GM23338 (cell line): Measurements from ENCODE around the gene RIC1.

ENCODE experiments used
- CREB1 ChIP-seq: fragments of 250-450 bp; sonication (Bioruptor Pico); IDR thresholded peaks from 2 replicates; pipeline ENCODE4 v1.5.0; 2020; ENCODE audit warnings: low read depth, mild to moderate bottlenecking, moderate library complexity
- EZH2 ChIP-seq: fragments of 200-600 bp; sonication (generic); IDR thresholded peaks from one replicate; pipeline ENCODE4 v1.8.0; 2017; ENCODE audit warnings: antibody characterized with exemption, mild to moderate bottlenecking, low read depth; ENCODE audit not compliant: unreplicated experiment
- EZH2phosphoT487 ChIP-seq: fragments of 200-600 bp; sonication (generic); IDR thresholded peaks from one replicate; pipeline ENCODE4 v1.8.1; 2018; ENCODE audit warnings: antibody characterized with exemption; ENCODE audit not compliant: unreplicated experiment
- JUNB ChIP-seq: IDR thresholded peaks from one replicate; pipeline ENCODE4 v1.6.1; 2016; ENCODE audit warnings: antibody characterized with exemption; ENCODE audit not compliant: unreplicated experiment
- NANOG ChIP-seq: IDR thresholded peaks from 2 replicates; pipeline ENCODE4 v1.6.1; 2016; ENCODE audit warnings: antibody characterized with exemption, borderline replicate concordance
- POLR2AphosphoS5 ChIP-seq: IDR thresholded peaks from 2 replicates; pipeline ENCODE4 v1.6.1; 2016; ENCODE audit warnings: antibody characterized with exemption, low read depth
- STAT1 ChIP-seq: IDR thresholded peaks from one replicate; pipeline ENCODE4 v1.6.1; 2016; ENCODE audit warnings: antibody characterized with exemption; ENCODE audit not compliant: unreplicated experiment
- ZNF114 ChIP-seq: fragments of 250-450 bp; sonication (Bioruptor Pico); IDR thresholded peaks from 2 replicates; pipeline ENCODE4 v1.5.0; 2020; ENCODE audit warnings: mild to moderate bottlenecking, moderate library complexity
- ZNF331 ChIP-seq: fragments of 250-450 bp; sonication (Bioruptor Pico); IDR thresholded peaks from 2 replicates; pipeline ENCODE4 v1.5.0; 2020; ENCODE audit warnings: low read depth, mild to moderate bottlenecking, moderate library complexity
- TF ChIP-seq, protein P1 (sequence below), 2 experiments: fragments of 200-600 bp in 1 of 2; sonication (generic) in 1 of 2; conservative IDR thresholded peaks; 2 replicates each; pipeline versions ENCODE4 v1.5.1 to v1.6.1; 2016 to 2017; ENCODE audit warnings: antibody characterized with exemption in 2 of 2, low read depth in 2 of 2, mild to moderate bottlenecking in 2 of 2, moderate library complexity in 1 of 2
- TF ChIP-seq, protein P2 (sequence below): IDR thresholded peaks from 2 replicates; pipeline ENCODE4 v1.6.1; 2016; ENCODE audit warnings: antibody characterized with exemption
- TF ChIP-seq, protein P3 (sequence below): IDR thresholded peaks from one replicate; pipeline ENCODE4 v1.6.1; 2018; ENCODE audit warnings: antibody characterized with exemption; ENCODE audit not compliant: unreplicated experiment
- TF ChIP-seq, protein P4 (sequence below): fragments of 250-450 bp; sonication (Bioruptor Pico); IDR thresholded peaks from 2 replicates; pipeline ENCODE4 v1.5.0; 2020; ENCODE audit warnings: mild to moderate bottlenecking, moderate library complexity

DNA sequence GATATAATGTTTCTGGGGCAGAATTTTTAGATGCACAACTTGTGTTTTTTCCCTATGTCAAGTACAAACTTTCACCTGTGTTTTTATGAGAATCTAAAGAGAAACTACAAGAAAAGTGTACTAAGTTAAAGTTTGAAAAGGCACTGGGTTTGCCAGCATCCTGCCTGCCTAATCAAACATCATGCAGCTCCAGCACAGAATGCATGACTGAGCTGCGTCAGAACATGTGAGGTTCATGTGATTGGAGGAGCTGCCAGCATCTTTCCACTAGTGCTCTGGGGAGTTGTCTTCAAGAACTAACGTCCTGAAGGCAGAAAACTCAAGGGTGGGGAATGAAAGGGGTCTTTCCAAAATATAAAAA is 46.1 kb upstream of the RIC1 start:
- TF ChIP-seq, protein P1, sequence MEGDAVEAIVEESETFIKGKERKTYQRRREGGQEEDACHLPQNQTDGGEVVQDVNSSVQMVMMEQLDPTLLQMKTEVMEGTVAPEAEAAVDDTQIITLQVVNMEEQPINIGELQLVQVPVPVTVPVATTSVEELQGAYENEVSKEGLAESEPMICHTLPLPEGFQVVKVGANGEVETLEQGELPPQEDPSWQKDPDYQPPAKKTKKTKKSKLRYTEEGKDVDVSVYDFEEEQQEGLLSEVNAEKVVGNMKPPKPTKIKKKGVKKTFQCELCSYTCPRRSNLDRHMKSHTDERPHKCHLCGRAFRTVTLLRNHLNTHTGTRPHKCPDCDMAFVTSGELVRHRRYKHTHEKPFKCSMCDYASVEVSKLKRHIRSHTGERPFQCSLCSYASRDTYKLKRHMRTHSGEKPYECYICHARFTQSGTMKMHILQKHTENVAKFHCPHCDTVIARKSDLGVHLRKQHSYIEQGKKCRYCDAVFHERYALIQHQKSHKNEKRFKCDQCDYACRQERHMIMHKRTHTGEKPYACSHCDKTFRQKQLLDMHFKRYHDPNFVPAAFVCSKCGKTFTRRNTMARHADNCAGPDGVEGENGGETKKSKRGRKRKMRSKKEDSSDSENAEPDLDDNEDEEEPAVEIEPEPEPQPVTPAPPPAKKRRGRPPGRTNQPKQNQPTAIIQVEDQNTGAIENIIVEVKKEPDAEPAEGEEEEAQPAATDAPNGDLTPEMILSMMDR (conservative IDR thresholded peaks at IDR 0.05; ENCODE audit: low read depth in 2 of 2), result no peak
- no peak for TF ChIP-seq POLR2AphosphoS5
- TF ChIP-seq CREB1, result no peak
- no peak for TF ChIP-seq ZNF331 (CRISPR knock-in tag)
- no peak for TF ChIP-seq EZH2
- TF ChIP-seq, protein P2, sequence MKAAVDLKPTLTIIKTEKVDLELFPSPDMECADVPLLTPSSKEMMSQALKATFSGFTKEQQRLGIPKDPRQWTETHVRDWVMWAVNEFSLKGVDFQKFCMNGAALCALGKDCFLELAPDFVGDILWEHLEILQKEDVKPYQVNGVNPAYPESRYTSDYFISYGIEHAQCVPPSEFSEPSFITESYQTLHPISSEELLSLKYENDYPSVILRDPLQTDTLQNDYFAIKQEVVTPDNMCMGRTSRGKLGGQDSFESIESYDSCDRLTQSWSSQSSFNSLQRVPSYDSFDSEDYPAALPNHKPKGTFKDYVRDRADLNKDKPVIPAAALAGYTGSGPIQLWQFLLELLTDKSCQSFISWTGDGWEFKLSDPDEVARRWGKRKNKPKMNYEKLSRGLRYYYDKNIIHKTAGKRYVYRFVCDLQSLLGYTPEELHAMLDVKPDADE, result no peak
- no peak for TF ChIP-seq JUNB
- TF ChIP-seq ZNF114 (CRISPR knock-in tag), result no peak
- no peak for TF ChIP-seq EZH2phosphoT487
- TF ChIP-seq, protein P3, sequence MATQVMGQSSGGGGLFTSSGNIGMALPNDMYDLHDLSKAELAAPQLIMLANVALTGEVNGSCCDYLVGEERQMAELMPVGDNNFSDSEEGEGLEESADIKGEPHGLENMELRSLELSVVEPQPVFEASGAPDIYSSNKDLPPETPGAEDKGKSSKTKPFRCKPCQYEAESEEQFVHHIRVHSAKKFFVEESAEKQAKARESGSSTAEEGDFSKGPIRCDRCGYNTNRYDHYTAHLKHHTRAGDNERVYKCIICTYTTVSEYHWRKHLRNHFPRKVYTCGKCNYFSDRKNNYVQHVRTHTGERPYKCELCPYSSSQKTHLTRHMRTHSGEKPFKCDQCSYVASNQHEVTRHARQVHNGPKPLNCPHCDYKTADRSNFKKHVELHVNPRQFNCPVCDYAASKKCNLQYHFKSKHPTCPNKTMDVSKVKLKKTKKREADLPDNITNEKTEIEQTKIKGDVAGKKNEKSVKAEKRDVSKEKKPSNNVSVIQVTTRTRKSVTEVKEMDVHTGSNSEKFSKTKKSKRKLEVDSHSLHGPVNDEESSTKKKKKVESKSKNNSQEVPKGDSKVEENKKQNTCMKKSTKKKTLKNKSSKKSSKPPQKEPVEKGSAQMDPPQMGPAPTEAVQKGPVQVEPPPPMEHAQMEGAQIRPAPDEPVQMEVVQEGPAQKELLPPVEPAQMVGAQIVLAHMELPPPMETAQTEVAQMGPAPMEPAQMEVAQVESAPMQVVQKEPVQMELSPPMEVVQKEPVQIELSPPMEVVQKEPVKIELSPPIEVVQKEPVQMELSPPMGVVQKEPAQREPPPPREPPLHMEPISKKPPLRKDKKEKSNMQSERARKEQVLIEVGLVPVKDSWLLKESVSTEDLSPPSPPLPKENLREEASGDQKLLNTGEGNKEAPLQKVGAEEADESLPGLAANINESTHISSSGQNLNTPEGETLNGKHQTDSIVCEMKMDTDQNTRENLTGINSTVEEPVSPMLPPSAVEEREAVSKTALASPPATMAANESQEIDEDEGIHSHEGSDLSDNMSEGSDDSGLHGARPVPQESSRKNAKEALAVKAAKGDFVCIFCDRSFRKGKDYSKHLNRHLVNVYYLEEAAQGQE, result no peak
- TF ChIP-seq, protein P4, sequence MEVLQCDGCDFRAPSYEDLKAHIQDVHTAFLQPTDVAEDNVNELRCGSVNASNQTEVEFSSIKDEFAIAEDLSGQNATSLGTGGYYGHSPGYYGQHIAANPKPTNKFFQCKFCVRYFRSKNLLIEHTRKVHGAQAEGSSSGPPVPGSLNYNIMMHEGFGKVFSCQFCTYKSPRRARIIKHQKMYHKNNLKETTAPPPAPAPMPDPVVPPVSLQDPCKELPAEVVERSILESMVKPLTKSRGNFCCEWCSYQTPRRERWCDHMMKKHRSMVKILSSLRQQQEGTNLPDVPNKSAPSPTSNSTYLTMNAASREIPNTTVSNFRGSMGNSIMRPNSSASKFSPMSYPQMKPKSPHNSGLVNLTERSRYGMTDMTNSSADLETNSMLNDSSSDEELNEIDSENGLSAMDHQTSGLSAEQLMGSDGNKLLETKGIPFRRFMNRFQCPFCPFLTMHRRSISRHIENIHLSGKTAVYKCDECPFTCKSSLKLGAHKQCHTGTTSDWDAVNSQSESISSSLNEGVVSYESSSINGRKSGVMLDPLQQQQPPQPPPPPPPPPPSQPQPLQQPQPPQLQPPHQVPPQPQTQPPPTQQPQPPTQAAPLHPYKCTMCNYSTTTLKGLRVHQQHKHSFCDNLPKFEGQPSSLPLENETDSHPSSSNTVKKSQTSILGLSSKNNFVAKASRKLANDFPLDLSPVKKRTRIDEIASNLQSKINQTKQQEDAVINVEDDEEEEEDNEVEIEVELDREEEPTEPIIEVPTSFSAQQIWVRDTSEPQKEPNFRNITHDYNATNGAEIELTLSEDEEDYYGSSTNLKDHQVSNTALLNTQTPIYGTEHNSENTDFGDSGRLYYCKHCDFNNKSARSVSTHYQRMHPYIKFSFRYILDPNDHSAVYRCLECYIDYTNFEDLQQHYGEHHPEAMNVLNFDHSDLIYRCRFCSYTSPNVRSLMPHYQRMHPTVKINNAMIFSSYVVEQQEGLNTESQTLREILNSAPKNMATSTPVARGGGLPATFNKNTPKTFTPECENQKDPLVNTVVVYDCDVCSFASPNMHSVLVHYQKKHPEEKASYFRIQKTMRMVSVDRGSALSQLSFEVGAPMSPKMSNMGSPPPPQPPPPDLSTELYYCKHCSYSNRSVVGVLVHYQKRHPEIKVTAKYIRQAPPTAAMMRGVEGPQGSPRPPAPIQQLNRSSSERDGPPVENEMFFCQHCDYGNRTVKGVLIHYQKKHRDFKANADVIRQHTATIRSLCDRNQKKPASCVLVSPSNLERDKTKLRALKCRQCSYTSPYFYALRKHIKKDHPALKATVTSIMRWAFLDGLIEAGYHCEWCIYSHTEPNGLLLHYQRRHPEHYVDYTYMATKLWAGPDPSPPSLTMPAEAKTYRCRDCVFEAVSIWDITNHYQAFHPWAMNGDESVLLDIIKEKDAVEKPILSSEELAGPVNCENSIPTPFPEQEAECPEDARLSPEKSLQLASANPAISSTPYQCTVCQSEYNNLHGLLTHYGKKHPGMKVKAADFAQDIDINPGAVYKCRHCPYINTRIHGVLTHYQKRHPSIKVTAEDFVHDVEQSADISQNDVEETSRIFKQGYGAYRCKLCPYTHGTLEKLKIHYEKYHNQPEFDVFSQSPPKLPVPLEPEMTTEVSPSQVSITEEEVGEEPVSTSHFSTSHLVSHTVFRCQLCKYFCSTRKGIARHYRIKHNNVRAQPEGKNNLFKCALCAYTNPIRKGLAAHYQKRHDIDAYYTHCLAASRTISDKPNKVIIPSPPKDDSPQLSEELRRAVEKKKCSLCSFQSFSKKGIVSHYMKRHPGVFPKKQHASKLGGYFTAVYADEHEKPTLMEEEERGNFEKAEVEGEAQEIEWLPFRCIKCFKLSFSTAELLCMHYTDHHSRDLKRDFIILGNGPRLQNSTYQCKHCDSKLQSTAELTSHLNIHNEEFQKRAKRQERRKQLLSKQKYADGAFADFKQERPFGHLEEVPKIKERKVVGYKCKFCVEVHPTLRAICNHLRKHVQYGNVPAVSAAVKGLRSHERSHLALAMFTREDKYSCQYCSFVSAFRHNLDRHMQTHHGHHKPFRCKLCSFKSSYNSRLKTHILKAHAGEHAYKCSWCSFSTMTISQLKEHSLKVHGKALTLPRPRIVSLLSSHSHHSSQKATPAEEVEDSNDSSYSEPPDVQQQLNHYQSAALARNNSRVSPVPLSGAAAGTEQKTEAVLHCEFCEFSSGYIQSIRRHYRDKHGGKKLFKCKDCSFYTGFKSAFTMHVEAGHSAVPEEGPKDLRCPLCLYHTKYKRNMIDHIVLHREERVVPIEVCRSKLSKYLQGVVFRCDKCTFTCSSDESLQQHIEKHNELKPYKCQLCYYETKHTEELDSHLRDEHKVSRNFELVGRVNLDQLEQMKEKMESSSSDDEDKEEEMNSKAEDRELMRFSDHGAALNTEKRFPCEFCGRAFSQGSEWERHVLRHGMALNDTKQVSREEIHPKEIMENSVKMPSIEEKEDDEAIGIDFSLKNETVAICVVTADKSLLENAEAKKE (CRISPR knock-in tag), result no peak
- no peak for TF ChIP-seq NANOG
- no peak for TF ChIP-seq STAT1
